ENCODE measurements around the gene TMCC1.
"Not testable (repeated sequence)": the region's sequence is repeated elsewhere in the genome, so short reads cannot be mapped to it uniquely, and the experiment has no call there.

TMCC1 gene

GRCh38 chr3:129834580-129834979 lies 58.9 kb downstream of the TMCC1 start:
- no peak for DNase-seq

- DNase-seq: not testable (repeated sequence)
Measured at GRCh38 chr3:129831942-129832341, 61.6 kb downstream of the TMCC1 start.

GRCh38 chr3:129831503-129831902 lies 62.0 kb downstream of the TMCC1 start:
- no peak for DNase-seq

DNA sequence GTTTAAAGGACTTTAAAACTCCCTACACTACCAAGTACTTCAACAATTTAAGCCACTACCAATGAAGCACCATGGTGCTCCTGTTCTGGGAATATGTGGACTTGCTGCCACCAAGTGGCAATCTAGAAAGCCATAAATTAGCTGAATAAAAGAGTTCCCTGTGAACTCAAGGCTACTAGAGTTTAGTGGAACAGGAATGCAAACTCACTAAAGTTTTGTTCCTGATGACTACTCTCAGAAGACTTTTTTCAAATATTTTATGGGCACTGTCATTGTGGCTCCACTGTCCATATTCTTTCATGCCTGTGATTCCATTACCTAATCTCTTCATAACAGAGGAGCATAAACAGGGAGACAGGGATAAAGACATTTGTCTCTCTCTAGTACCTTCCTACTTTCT lies 63.9 kb downstream of the TMCC1 start:
- peak in 2 of 6 experiments; percentile 24 to 26 for DNase-seq

DNA sequence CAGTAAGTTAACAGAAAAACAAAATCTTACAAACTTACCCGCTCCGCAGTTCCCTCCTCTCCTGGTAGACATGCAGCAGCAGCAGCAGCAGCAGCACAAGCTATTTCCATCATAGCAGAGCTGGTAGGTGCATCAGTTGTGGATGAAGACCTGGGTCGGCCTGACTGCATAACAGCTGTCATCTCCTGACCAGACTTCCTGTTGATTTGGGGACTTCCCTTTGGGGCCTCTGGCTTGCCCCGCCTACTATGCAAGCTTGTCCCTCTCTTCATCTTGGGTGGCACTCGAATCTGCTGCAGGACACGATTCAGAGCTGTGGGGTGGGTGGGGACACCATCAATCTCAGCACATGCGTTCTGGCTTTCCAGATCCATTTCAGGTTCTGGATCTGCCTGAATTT lies 65.7 kb downstream of the TMCC1 start:
- DNase-seq: peak in 1 of 6 experiments; percentile 19

DNA sequence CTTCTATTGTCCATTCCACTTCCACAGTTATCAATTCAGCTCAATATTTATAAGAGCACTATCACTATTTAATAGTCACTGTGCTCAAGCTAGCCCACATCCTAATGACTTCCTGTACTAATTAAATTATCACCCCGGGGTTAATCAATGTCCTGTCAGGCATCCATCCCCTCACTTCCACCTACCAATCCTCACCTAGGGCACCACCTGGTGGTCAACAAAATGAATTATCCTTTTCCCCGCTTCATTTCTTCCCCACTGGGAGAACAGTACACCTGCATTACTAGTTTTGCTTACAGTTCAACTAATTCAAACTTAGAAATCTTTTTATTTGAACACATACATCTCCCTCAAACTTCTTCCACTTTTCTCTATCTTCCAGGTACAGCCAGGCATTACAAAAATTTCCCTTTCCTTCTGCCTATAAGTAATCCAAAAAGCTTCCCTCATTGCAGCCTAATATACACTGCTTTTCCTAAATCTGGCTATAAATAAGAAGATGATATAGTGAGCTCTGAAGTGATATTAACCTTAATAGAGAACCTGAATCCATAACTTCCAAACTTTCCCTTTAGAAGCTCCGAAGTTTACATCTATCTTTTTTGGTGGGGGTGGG lies 68.5 kb downstream of the TMCC1 start:
- peak in 4 of 6 experiments; percentile 6 to 39 (median 22) for DNase-seq

DNA sequence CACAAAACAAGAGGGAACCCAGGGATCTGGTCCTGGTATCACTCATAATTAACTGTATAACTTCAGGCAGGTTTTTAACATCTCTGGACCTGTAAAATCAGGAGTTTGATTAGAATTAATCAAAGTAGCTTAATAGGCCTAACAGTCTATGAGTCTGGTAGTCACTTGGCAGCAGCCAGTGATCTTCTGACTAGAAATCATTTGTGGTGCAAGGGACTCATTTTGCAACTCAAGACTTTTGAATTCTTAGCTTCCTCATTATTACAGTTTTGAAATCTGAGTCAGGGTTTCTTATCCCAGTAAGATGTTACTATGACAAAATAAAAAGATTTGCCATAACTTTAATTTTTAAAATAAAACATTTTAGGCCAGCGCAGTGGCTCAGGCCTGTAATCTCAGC lies 70.8 kb downstream of the TMCC1 start:
- no peak for DNase-seq

DNA sequence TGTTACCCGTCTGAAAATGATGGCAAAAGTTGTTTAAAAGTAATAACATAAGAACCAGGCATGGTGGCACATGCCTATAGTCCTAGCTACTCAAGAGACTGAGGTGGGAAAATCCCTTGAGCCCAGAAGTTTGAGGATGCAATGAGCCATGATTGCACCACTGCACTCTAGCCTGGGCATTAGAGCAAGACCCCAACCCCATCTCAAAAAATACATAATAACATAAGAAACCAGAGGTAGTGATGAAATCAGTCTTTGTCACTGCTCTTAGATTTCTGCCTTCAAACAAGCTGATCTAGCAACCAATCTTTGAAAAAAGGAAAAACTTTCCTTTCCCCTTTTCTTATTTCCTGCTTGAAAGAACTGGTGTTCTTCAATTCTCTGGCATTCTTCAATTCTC lies 71.3 kb downstream of the TMCC1 start:
- no peak for DNase-seq

DNA sequence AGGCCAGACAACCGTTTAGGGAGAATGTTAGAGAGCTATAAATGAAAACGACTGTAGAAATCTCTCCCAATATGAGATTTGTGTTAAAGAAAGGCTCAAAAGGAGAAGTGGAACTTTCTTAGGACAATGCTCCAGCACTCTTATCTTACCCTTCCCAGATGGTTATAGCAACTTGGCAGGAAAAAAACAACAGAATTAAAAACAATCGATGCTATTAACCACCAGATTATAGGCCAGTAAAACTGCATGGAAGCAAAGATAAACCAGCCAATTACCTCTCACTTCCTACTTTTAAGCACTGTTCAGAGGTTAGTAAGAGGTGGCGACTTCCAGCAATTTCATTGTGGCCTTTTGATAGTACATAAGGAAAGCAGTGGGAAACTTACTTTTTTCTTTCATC lies 72.9 kb downstream of the TMCC1 start:
- no peak for DNase-seq

GRCh38 chr3:129812589-129812988 lies 80.9 kb downstream of the TMCC1 start:
- no peak for DNase-seq

DNA sequence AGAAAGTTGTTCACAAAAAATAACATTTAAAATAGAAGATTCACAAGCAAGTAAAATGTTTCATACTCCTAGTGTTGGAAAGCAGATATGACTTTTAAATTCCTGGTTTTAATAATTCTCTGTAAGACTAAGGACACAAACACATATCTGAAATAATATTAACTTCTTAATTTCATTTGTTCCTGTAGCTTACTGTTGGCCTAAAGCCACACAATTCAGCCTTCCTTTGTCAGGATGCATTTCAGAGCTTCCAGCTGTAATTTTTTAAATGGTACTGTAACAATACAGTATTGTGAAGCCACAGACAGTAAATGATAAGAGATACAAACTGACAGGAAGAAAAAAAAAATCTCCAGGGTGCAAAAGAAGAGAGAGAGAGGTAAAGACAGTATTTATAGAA lies 84.2 kb downstream of the TMCC1 start:
- DNase-seq: no peak

DNA sequence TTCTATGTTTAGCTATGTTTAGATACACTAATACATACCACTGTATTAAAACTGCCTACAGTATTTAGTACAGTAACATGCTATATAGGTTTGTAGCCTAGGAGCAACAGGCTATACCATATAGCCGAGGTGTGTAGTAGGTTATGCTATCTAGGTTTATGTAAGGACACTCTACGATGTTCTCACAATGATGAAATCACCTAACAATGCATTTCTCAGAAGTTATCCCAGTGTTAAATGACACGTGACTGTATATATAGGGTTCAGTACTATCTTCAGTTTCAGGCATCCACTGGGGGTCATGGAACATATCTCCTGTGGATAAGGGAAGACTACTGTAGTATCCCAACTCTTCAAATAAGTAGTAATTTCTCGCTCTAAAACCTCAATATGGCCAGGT lies 97.4 kb downstream of the TMCC1 start:
- DNase-seq: no peak

DNA sequence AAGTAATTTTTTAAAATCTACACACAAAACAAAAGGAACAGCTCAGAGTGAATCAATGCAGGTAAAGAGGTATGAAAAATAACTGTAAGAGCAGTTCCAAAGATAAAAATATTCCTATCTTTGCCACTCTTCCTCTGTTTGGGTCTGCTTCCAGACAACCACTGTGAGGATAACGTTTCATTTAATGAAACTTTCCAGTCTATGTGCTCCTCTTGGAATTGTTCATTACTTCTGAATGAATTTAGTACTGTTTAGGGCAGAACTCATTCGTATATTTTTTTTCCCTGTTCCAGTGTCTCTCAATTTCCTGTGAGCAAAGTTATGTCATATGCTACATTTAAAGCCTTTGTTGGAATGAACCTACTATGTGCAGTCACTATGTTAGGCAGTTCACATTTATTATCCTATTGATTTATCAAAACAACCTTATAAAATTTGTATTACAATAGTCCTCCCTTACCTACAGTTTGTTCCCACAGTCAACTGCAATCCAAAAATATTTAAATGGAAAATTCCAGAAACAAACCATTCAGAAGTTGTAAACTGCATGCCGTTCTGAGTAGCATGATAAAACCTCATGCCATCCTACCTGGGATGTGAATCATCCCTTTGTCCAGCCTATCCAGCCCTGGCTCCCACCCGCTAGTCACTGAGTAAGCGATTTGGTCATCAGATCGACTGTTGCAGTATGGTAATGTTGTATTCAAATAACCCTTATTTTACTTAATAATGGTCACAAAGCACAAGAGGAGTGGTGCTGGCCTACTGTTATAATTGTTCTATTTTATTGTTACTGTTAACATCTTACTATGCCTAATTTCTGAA lies 98.1 kb downstream of the TMCC1 start:
- DNase-seq: no peak

DNA sequence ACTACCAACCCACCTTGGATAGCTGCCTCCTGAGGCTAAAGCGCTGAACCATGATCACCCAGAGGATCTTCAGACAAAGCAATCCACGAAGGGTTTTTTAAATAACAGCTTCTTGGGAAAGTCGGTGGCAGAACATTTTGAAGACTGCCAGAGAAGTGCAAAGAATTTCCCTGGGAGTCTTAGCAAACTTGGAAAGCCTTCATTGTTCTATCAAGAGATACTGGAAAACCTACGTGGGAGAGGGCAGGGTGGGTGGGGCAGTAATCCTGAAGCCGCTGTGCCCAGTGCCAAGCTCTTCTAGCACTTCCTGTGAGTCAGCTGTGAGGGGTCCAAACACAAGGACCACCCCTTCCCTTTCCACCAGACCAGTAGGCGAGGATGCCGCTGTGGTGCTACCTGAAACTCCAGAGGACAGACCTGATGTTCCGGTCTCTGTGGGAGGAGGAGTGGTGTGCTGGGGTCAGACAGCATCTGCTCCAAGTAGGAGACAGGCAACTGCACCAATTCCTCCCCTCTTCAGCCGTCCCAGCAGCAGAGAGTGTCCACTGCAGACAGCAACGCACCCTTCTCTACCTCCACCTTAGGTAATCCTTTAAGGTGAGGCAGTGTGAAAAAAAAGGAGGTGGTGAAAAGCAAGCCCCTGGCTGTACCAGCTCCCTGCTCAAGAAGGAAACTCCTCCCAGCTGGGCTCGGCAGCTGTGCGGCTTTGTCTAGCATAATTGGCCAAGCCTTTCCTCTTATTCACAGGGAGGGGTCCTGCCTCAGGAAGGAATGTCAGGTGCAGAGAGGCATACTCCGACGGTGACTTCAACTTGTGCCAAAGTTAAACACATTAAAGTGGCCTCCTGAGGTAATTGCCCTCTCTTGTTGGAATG lies 99.0 kb downstream of the TMCC1 start:
- DNase-seq: peak in 3 of 6 experiments; percentile 1 to 19 (median 2)

DNA sequence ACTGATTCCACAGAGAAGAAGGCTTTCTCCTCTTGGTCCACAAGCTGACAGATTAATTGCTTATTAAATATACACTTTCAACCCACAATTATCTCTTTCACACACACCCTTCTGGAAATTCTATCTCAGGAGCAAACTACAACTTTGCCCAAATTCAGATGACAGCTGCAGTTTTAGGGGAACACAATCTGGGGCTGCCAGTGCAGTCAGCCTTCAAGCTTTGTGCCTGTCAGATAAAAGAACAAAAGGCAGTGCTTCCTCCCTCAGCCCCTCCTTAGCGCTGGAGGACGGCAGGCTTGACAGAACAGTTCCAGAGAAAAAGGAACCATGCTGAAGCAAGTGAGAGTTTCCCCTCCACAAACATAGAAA lies 99.6 kb downstream of the TMCC1 start:
- DNase-seq: peak in 1 of 6 experiments; percentile 1

GRCh38 chr3:129793319-129793718 lies 100.2 kb downstream of the TMCC1 start:
- no peak for DNase-seq

DNA sequence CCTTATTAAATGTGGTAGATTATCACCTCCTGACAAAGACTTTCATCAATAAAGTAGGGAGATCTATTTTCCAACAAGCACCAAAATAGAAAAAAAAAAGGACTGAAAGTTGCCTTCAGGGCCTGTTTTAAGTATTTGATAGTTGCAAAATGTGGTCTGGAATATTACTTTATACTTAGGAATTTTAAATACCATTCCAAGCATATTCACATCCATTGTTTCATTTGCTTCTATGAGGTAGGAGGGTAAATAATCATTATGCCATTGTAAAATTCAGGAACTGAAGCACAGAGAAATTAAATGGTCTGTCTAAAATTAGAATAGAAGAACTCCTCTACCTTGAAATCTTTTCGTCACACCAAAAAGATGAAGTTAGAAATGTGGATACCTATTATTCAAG lies 110.0 kb downstream of the TMCC1 start:
- DNase-seq: no peak

DNA sequence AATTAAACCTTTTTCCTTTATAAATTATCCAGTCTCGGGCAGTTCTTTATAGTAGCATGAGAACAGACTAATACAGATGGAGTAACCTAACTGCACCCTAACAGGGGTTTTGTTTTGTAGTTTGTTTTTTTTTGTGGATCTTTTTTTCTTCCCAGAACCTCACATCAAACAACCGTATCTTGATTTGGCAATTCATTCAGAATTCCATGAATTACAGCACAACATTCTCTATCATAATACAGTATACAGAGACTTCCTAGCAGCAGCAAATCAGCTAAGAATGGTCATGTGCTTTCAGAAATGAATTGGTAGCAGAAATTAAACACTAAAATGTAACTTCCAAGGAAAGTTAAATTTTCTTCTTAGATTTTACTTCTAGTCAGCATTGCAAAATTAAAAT lies 114.6 kb downstream of the TMCC1 start:
- no peak for DNase-seq

DNA sequence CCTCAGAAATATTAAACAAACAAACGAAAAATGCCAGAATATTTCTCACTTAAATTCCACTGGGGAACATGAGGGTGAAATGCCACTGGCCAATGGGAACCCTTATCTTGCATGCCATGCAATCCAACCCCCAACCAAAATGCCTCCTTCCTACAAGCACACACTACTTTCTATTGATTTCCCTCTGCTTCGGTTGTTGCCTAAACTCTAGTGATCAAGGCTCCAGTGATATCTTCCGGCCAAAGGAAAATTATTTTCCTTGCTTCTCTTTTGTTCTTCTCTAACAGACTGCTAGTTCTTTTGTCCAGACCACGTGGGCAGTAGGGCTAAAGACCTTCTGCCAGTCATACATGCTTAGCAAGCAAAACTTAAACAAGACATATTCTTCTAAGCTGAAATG lies 115.7 kb downstream of the TMCC1 start:
- no peak for DNase-seq

GRCh38 chr3:129775870-129776269 lies 117.6 kb downstream of the TMCC1 start:
- DNase-seq: no peak

DNA sequence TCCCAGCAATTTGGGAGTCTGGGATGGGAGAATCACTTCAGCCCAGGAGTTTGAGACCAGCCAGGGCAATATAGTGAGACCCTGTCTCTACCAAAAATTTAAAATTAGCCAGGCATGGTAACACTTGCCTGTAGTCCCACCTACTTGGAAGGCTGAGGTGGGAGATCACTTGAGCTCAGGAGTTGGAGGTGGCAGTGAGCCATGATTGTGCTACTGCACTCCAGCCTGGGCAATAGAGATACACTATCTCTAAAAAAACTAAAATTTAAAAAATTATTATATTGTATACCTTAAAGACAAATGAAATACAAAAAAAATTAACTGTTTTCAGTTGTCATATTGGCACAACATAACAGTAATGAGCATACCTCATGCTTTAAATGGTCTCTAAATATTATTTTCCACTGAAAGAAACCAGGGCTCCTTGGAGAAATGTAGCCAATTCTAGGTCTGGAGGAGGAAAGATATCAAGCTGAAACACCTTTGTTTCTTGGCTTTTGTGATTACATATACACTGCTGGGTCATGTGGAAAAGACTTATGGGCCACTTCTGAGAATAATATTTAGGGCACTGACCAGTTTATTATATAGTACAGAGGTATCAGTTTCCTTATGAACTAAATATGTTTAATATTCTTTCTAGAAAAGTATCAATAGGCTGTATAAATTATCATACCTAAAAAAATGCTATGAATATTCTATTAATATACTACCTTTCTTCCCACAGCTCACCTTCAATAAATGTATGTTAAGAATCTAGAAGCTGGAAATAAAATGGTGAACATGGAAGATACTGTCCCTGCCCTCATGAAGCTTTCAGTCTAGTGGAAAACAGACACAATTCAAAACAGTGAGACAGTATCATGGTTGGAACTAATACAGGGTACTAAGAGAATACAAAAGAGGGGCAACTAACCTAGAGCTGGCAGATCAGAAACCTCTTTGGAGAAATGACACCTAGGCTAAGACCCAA lies 119.5 kb downstream of the TMCC1 start:
- DNase-seq: no peak

DNA sequence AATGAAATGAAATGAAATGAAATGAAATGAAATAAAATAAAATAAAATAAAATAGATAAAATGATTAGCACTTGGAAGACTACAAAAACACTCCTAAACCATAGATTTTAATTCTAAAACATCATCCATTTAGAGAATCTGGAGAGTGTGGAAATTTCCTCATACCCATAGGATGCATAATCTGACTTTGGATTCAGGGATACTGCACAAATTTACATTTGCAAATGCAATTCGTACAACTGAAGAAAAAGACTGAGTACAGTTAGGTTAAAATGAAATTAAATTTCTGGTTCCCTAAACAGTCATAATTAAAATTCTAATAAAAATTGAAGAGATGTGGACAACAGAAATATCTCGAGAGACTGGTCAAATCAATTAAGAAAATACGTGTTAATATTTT lies 122.9 kb downstream of the TMCC1 start:
- no peak for DNase-seq
